G401 (cell line): Measurements from ENCODE around the gene GPR176. TPM values are rescaled to one million over a fixed set of nuclear protein-coding genes. Genes with fewer than 3 reads are reported as not detected.

Experiments used
- DNase-seq: peaks from one replicate; pipeline ENCODE4 v3.0.0-alpha.2; 2015; ENCODE audit warnings: low spot score
- in situ Hi-C: cut with HindIII; loops from 2 replicates; pipeline ENCODE4 v1.10.0; 2016; ENCODE audit warnings: low sequenced_read_pairs, mixed read lengths
- total RNA-seq: library from RNA; depleted of rRNA; stranded (reverse); fragments of >200 nt; shearing (Covaris generic); gene quantifications from 2 replicates; pipeline ENCODE4 v1.2.3, GENCODE V29; 2014; rRNA removed

GPR176 gene, protein sequence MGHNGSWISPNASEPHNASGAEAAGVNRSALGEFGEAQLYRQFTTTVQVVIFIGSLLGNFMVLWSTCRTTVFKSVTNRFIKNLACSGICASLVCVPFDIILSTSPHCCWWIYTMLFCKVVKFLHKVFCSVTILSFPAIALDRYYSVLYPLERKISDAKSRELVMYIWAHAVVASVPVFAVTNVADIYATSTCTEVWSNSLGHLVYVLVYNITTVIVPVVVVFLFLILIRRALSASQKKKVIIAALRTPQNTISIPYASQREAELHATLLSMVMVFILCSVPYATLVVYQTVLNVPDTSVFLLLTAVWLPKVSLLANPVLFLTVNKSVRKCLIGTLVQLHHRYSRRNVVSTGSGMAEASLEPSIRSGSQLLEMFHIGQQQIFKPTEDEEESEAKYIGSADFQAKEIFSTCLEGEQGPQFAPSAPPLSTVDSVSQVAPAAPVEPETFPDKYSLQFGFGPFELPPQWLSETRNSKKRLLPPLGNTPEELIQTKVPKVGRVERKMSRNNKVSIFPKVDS
- total RNA-seq: 0.98 and 2.0 TPM in 2 replicates

DNA sequence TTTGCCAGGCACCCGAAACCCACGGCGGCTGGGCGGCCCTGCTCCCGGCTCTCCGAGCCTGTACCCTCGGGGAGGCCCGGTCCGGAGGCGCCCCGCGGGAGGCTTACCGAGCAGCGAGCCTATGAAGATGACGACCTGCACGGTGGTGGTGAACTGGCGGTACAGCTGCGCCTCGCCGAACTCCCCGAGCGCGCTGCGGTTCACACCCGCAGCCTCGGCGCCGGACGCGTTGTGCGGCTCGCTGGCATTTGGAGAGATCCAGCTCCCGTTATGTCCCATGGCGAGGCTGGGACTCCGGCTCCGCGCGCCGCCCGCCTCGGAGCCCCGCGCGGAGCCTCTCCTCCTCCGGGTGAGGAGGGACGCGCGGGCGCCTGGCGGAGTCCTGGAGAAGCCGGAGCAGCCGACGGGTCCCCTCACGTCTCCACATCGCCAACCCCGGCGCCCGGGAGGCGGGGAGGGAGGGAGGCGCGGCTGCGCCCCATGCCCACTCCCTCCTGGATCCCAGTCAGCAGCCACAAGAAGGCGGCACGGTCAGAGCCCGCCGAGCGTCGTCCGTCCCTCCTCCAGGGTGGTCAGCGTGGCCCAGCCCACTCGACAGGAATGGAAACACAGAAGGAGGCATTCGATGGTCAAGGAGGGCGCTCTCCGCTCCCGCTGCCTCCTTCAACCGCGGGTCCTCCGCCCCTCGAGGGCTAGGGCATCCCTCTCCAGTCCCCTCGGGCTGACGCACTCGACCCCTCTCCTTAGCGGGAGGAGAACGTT, at the start of gene GPR176:
GPR176 (minus strand) TSS at position 519 of the 762 bp plus-strand sequence; CDS start at position 279, 240 bp downstream.
- peak; percentile 74 for DNase-seq
- in situ Hi-C loops: no loop called here

GRCh38 chr15:39969002-39969394, 48.9 kb upstream of the GPR176 start:
- no peak for DNase-seq
- in situ Hi-C loops: no loop called here

- no peak for DNase-seq
- in situ Hi-C loops: no loop called here
These were observed 48.4 kb upstream of the GPR176 start for GRCh38 chr15:39968273-39969001.

DNA sequence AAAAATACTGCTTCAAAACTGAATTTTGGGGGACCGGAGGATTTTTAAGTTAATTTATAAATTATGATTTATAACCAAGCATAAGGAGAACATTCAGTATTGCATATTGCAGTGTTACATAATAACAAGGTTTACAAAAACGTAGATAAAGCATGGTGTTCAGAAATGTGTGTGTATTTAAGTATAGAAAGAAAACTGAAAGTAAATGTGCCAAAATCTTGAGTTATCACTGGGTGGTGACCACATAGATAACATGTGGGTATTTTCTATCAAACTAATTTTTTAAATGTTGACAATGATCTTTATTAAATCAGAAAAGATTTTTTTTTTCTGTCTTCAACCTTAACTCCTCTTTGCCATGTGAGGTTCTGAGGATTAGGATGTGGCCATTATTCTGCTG, 46.5 kb upstream of the GPR176 start:
- in situ Hi-C loops: no loop called here
- DNase-seq: no peak

DNA sequence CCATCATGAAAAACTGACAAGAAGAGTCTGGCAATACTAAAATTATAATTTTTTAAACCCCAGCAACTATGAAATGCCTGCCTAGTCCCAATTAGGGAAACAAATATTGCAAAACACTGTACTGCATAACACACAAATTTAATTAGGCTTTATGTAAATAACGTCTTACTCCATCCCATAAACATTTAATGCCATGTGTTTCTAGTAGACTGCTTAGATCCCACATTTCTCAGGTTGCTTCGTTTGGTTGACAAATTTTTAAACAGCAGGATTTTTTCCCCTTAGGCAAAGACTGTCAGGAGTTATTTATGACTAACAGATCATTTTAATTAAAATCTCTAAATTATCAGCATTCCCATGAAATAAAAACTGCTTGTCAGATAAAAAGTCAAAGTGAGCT, 43.7 kb upstream of the GPR176 start:
- DNase-seq: no peak
- in situ Hi-C loops: no loop called here

- in situ Hi-C loops: no loop called here
- no peak for DNase-seq
These were observed 41.0 kb upstream of the GPR176 start for GRCh38 chr15:39961051-39961450.

- in situ Hi-C loops: no loop called here
- DNase-seq: no peak
These were observed 40.3 kb upstream of the GPR176 start for GRCh38 chr15:39960411-39960810.

- no peak for DNase-seq
- in situ Hi-C loops: no loop called here
These were observed 39.3 kb upstream of the GPR176 start for GRCh38 chr15:39959411-39959810.

GRCh38 chr15:39957481-39957880, 37.4 kb upstream of the GPR176 start:
- no peak for DNase-seq
- in situ Hi-C loops: no loop called here

DNA sequence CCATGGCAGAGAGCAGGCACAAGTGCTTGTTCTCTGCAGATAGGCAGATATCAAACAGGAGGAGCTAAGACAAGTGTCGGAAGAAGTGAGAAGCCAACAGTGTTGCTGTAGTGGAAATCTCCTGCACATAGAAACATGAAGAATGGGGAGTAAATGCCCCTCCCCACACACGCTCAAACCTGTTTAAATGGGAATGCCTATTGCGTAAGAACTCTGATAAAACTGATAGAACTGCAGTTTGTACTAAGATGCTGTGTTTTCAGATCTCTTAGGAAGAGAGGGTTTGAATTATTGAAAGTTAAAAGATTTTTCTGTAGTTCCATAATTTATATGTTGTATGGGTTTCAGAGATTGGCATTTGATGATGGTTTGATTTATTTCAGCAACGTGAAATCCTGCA, 33.5 kb upstream of the GPR176 start:
- in situ Hi-C loops: no loop called here
- DNase-seq: no peak

- in situ Hi-C loops: no loop called here
- DNase-seq: no peak
These were observed 31.5 kb upstream of the GPR176 start for GRCh38 chr15:39951561-39951960.

DNA sequence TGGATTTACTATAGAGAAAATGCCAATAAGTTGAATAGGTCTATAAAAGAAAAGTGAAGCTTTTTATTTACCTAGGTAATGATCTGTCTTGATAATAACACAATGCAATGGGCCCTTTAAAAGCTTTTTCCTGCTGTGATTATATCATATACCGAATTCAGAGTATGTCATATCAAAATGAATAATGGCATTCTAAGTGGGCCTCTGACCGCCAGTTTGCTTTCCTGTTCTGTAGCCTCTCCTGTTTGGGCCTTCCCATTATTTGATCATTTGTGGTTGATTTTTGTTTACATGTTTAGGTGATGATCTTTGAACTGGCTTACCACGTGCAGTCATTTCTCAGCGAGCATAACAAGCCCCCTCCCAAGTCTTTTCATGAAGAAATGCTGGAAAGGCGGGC, 28.8 kb upstream of the GPR176 start:
- DNase-seq: no peak
- in situ Hi-C loops: no loop called here

DNA sequence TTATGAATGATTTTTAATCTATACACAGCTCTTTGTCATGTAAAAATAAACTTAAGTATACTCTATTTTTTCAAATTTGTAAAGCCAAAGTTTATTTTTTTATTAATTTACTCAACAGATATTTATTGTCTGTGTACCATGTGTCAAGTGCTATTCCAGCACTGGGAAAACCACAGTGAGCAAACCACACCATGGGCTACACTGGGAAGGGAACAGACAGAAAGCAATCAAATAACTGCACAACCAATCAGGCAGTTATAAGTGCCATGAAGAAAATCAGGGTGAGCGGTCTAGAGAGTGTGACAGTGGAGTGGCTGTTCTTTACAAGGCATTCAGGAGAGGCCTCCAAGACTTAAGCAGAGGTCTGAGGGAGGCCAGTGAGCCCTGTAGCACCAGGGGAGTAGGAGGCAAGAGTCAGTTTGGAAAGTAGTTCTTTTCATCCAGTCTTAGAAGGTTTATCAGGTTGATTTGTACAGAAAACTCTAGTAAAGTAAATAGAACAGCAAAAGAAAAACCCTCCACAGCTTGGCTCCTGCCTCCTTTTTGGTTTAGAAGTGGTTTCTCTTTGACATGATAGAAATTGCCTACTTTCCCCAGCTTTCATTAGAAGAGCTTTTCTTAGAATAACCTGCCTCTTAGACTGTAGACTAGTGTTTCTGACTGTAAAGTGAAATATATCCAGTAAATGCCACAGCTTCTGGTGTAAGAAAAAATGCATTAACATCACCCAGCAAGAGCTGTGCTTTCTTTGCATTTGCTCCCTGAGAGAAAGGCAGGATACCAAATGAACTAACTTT, 27.5 kb upstream of the GPR176 start:
- DNase-seq: no peak
- in situ Hi-C loops: no loop called here

GRCh38 chr15:39946862-39947261, 26.8 kb upstream of the GPR176 start:
- no peak for DNase-seq
- in situ Hi-C loops: no loop called here

- in situ Hi-C loops: no loop called here
- no peak for DNase-seq
These were observed 24.7 kb upstream of the GPR176 start for GRCh38 chr15:39944726-39945125.

- DNase-seq: no peak
- in situ Hi-C loops: no loop called here
These were observed 22.7 kb upstream of the GPR176 start for GRCh38 chr15:39942753-39943150.

DNA sequence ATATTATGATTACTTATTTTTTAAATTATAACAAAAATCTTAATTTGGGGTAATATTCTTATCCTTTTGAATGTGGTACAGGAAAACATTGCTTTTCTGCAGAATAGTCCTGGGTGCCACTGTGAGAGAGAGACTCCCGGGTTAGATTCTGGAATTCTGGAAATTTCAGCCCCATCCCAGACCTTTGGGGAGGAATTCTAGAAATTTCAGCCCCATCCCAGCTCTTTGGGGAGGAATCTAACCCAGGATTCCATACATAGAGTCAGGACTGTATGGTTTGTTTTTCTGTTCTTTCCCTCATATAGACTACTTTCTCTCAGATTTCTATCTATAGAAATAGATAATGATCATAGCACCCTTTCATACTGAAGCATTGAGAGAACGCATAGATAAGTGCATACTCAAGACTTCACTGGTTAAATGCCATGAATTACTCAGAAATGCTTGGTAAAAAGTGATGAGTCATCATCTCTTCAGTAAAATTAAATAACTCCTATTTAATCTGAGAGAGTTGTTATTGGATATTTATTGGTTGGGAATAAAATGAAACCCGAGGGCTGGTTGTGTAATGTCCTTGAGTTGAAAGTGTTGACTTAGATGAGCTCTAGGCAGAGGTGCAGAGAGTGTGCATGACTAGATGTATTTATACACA, 22.2 kb upstream of the GPR176 start:
- in situ Hi-C loops: no loop called here
- DNase-seq: no peak
